HG03469 (cell line): ENCODE data around the gene ZNF587B.
"Not testable (repeated sequence)": the region's sequence is repeated elsewhere in the genome, so short reads cannot be mapped to it uniquely, and the experiment has no call there.

ENCODE experiments used
- ATAC-seq: cut with Tn5 transposase; IDR thresholded peaks from one replicate; pipeline ENCODE4 v1.9.1; 2021; ENCODE audit warnings: mild to moderate bottlenecking, moderate library complexity, moderate number of reproducible peaks; ENCODE audit not compliant: unreplicated experiment

ZNF587B gene

DNA sequence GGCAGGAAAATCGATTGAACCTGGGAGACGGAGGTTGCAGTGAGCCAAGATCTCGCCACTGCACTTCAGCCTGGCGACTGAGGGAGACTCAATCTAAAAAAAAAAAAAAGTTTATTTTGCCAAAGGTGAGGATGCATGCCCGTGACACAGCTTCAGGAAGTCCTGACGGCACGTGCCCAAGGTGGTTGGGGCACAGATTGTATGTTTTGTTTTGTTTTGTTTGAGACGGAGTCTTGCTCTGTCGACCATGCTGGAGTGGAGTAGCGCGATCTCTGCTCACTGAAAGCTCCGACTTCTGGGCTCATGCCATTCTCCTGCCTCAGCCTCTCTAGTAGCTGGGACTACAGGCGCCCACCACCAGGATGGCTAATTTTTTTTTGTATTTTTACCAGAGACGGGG is 12.1 kb upstream of the ZNF587B start:
- no peak for ATAC-seq

DNA sequence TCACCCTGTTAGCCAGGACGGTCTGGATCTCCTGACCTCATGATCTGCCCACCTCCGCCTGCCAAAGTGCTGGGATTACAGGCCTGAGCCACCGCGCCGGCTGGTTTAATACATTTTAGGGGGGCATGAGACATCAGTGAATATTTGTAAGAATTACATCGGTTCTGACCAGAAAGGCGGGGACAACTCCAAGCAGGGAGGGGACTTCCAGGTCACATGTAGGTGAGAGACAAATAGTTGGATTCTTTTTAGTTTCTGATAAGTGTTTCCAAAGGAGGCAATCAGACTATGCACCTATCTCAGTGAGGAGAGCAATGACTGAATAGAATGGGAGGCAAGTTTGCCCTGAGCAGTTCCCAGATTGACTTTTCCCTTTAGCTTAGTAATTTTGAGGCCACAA is 11.7 kb upstream of the ZNF587B start:
- ATAC-seq: no peak

DNA sequence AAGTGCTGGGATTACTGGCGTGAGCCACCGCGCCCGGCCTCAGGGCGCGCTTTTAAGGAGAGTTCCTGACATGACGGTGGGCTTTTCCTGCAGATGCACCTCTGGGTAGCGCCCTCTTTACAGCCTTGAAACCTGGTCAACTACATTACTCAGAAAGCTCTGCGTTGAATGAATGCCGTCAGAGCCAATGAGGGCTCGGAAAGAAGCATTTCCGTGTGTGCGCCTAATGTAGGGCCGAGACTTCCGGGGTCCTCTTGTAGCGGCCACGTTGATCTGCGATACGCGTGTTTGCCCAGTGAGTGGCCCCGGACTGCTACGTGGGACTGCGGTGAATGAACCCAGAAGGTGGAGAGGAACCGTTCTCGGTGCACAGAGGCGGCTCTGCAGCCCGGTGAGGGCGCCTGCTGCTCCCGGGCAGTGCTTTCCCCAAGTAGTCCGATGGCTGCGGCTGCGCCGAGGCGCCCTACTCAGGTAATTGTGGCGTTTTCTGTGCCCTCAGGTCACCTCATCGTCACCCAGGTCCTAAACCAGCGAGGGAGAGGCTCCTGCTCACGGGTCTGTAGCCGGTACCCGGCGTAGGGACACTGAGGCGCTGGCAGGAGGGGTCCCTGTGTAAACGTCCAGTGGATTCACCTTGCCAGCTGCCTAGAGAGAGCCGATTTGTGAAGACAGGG is 10.5 kb upstream of the ZNF587B start:
- peak; percentile 76 for ATAC-seq

DNA sequence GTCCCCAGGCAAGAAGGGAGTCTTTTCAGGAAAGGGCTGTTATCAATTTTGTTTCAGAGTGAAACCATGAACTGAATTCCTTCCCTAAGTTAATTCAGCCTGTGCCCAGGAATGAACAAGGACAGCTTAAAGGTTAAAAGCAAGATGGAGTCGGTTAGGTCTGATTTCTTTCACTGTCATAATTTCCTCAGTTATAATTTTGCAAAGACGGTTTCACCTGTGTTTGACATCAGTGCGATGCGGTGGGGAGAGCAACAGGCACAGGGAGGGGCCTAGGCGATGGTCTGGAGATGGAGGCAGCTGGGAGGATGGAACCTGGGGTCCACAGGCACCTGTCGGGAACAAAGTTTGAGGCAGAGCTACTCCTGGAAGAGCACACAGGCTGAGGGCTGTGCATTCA is 9.5 kb upstream of the ZNF587B start:
- no peak for ATAC-seq

DNA sequence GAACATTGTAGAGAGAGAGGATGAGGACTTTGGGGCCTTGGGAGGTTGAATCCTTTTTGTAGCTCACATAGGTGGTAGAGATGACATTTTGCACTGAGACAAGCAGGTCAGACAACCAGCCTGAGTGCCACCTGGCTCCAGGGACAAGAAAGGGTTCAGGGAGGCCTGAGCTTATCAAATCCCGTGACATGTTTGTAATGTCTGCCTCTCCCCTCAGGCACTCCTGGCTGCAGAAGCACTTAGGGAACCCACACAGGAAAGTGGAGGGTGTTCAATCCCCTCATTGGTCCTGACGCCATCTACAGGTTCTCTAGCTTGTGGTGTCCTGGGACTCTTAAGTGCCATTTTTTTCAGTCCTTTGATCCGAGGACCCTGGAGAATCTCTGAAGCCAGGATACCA is 9.0 kb upstream of the ZNF587B start:
- not testable (repeated sequence) for ATAC-seq

DNA sequence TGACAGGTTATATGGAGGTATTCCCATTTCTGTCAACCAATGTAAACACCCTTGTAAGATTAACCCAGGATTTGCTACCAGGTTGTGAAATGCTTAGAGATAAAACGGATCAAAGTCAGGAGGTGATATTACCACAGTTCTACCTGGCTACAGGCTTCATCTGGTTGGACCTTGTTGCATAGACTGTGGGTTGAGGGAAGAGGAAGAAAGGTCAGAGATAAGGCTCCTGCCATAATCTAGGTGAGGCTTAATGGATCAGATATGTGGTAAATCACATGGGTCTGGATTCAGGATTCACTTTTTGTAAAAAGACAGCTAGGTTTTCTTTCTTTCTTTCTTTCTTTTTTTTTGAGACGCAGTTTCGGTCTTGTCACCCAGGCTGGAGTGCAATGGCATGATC is 8.6 kb upstream of the ZNF587B start:
- ATAC-seq: not testable (repeated sequence)

DNA sequence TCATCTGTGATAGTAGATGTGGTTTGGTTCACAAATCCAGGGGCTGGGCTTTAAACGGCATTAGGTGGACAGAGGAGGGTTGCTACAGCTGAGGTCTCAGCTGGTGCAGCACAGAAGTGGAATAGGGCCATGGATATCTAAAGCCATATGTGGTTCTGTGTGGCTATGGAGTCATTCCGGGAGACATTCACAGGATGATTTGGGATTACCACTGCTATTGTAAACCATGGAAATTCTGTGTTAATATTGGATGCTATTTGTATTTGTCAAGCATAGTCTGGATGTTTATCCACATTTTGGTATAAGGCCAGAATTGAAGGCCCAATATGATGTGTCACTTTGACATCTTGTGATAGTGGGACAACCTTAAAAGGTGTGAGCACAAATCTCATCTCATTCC is 6.9 kb upstream of the ZNF587B start:
- not testable (repeated sequence) for ATAC-seq

DNA sequence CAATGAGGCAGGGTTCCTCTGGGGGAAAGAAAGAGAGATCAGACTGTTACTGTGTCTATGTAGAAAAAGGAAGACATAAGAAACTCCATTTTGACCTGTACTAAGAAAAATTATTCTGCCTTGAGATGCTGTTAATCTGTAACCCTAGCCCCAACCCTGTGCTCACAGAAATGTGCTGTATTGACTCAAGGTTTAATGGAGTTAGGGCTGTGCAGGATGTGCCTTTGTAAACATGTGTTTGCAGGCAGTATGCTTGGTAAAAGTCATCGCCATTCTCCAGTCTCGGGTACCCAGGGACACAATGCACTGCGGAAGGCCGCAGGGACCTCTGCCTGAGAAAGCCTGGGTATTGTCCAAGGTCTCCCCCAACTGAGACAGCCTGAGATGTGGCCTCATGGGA is 6.5 kb upstream of the ZNF587B start:
- not testable (repeated sequence) for ATAC-seq

DNA sequence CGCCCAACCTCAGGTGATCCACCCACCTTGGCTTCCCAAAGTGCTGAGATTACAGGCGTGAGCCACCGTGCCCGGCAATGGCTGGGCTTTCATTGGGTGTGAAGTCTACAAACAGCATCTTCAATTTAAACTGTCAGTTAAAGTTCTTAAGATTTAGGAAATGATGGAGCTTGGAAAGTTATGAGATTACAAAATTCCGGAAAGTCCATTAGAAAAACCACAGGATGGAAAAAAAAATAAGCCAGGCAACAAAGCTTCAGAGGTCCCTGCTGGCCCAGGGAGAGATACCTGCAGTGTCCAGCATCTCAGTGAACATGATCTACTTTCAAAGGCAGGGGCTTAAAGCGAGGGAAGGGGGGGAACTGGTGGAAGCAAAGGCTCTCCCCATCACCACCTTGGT is 4.6 kb upstream of the ZNF587B start:
- no peak for ATAC-seq

DNA sequence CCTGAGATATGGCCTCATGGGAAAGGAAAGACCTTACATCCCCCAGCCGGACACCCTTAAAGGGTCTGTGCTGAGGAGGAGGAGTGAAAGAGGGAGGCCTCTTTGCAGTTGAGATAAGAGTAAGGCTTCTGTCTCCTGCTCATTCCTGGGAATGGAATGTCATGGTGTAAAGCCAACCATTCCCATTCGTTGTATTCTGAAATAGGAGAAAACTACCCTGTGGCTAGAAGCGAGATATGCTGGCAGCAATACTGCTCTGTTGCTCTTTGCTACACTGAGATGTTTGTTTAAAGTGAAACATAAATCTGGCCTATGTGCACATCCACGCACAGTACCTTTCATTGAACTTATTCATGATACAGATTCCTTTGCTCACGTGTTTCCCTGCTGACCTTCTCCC is 783 bp upstream of the ZNF587B start:
- ATAC-seq: no peak

DNA sequence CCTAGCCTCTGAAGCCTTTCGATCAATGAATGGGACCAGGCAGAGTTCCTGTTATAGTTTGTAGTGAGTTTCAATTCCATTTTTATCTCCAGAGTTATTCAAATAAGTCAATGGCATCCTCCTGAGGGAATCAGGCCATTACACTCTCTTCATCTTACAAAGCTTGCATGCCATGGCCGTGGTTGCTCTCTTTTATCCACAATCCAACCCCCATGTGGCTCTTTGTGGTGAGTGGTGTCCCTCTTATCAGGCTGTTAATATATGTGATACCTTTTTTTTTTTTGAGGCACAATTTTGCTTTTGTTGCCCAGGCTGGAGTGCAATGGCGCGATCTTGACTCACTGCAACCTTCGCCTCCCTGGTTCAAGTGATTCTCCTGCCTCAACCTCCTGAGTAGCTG is 6.9 kb downstream of the ZNF587B start:
- not testable (repeated sequence) for ATAC-seq

DNA sequence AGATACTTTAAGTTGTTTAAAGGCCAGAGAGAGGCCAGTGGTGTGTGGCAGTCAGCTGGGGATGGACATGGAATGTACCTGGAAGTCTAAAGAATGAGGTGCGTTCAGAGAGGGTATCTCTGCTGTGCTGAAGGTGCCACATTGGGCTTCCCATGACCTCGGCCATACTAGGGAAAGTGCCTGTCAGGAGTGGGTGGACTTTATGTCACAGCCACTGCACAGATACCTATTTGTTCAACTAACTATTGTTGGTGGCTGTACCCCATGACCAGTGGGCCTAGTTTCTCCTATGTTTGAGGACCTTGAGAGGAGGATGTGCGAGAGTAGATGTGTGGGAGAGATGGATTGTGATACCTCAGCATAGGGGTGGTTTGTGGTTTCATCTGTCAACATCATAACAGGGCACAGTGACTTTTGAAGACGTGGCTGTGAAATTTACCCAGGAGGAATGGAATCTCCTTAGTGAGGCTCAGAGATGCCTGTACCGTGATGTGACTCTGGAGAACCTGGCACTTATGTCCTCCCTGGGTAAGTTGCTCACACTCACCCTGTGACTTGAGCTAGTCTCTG is 8.6 kb downstream of the ZNF587B start:
- not testable (repeated sequence) for ATAC-seq

DNA sequence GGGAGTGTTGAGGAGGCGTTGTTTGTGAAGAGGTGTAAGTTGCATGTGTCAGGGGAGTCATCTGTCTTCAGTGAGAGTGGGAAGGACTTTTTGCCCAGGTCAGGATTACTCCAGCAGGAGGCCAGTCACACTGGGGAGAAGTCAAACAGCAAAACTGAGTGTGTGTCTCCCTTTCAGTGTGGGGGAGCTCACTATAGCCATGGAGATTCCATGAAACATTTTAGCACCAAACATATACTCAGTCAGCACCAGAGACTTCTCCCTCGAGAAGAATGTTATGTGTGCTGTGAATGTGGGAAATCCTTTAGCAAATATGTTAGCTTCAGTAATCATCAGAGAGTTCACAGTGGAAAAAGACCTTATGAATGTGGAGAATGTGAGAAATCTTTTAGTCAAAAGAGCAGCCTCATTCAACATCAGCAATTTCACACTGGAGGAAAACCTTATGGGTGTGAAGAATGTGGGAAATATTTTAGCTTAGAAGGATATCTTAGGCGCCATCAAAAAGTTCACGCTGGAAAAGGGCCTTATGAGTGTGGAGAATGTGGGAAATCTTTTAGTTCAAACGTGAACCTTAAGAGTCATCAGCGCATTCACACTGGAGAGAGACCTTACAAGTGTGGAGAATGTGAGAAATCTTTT is 11.1 kb downstream of the ZNF587B start:
- ATAC-seq: no peak

DNA sequence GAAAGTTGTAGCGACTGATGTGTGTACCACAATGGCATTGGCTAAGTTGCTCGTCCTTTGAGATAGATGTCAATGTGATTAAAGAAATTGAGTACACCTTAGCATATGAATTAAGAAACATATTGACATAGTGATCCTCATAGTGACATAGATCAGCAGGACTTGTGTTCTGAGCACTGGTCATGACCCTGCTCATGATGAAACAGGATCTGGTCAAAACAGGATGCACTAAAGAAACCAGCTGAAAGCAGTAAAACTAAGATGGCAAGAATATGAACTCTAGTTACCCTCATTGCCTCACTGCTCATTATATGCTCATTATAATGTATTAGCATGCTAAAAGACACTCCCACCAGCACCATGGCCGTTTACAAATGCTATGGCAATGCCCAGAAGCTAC is 17.1 kb downstream of the ZNF587B start:
- ATAC-seq: not testable (repeated sequence)

DNA sequence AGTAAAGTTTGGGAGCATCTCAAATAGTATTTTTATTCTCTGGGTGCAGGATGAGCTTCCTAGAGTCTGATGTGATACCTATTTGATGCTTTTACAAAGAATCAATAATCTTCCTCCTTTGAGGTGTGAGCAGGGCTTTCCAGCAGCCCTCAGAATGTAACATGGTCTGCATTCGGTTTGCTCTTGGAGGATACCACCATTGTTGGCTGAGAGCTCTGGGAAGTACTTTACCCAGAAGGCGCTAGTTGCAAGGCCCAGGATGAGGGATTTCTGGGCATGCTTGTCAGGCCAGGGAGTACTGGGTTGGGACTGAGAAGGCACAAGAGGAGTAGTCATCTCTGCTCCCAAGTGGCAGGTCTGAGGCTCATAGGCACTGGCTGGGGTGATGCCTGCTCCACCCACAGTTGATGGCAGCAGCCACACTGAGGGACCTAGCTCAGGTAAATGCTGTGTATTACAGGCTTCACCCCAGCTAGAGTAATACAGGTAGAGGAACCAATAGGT is 19.1 kb downstream of the ZNF587B start:
- ATAC-seq: not testable (repeated sequence)

DNA sequence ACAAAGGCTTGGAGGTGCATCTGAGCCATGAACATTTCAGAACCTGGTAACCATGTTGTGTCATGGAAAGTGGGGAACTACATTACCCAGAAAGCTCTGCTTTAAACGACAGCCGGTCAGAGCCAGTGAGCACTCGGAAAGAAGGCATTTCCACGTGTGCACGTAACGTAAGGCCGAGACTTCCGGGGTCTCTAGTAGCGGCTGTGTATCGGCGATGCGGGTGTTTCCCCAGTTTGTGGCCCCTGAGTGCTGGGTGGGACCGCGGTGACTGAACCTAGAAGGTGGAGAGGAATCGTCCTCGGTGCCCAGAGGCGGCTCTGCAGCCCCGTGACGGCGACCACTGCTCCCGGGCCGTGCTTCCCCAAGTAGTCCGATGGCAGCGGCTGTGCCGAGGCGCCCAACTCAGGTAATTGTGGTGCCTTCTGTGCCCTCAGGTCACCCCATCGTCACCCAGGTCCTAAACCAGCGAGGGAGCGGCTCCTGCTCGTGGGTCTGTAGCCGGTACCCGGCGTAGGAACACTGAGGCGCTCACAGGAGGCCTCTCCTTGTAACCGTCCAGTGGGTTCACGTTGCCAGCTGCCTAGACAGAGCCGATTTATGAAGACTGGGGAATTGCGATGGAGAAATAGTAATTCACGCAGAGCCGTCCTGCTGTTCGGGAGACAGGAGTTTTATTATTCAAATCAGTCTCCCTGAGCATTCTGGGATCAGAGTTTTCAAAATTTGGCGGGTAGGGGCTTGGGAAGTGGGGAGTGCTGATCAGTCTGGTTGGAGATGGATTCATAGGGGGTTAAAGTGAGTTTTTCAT is 19.8 kb downstream of the ZNF587B start, which contains the start of gene ZNF587:
Gene ZNF587, plus strand, starts transcription at position 194 of the 808 bp plus-strand sequence. Its CDS starts 180 bp downstream, at position 374.
- peak; percentile 87 for ATAC-seq

DNA sequence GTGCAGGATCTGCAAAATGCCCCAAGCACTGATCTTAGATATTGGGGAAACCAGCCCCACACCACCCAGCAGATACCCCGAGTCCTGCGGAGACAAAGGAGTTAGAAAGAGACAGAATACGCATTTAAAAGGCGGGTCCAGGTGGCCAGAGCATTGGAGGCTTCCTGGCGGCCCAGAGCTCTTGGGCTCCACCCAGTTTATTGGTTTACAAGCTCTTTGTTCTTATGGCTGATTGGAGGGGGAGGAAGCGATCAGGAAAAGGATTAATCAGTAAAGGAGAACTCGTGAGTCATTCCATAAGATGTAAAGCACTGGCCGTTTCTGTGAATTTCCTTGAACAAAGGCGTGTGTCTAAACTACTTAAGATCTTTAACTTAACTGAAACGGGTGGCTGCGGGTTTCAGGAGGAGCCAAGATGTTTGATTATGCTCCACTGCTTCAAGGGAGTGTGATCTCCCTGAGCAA is 20.5 kb downstream of the ZNF587B start:
- ATAC-seq: no peak

DNA sequence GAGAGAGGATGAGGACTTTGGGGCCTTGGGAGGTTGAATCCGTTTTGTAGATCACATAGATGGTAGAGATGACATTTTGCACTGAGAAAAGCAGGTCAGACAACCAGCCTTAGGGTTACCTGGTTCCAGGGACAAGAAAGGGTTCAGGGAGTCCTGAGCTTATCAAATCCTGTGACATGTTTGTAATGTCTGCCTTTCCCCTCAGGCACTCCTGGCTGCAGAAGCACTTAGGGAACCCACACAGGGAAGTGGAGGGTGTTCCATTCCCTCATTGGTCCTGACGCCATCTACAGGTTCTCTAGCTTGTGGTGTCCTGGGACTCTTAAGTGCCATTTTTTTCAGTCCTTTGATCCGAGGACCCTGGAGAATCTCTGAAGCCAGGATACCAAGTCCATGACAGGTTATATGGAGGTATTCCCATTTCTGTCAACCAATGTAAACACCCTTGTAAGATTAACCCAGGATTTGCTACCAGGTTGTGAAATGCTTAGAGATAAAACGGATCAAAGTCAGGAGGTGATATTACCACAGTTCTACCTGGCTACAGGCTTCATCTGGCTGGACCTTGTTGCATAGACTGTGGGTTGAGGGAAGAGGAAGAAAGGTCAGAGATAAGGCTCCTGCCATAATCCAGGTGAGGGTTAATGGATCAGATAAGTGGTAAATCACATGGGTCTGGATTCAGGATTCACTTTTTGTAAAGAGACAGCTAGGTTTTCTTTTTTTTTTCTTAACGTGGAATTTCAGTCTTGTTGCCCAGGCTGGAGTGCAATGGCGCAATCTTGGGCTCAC is 21.9 kb downstream of the ZNF587B start:
- ATAC-seq: not testable (repeated sequence)

DNA sequence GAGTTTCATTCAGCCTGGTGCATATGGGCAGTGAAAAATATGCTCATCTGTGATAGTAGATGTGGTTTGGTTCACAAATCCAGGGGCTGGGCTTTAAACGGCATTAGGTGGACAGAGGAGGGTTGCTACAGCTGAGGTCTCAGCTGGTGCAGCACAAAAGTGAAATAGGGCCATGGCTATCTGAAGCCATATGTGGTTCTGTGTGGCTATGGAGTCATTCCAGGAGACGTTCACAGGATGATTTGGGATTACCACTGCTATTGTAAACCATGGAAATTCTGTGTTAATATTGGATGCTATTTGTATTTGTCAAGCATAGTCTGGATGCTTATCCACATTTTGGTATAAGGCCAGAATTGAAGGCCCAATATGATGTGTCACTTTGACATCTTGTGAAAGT is 24.0 kb downstream of the ZNF587B start:
- not testable (repeated sequence) for ATAC-seq

DNA sequence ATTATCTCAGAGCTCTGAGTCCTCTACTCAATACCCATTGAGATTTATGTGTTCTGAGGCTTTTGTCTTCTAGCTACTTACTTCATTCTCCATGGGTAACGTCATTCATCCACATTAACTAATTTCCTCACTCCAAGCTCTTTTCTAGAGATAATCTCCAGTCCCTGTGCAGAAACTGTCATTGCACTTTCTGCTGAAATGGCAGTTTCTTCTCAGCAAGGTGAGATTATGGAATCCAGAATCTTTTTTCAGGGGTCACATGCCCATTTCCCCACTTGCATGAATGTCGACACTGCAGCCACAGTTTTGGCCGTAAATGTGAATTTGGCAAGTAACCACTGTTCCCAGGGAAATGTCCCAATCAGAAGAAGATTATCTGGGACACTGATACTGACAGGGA is 32.3 kb downstream of the ZNF587B start:
- not testable (repeated sequence) for ATAC-seq
